HepG2 (cell line): ENCODE results near the gene ZFP82. TPM values are rescaled to one million over a fixed set of nuclear protein-coding genes. Genes with fewer than 3 reads are reported as not detected.
A peak's percentile ranks its signal among the peaks of the same experiment; 100 is the strongest.

Source experiments
- AKAP8 ChIP-seq: sonication (generic); formaldehyde crosslinking; IDR thresholded peaks from 2 replicates; pipeline ENCODE4 v1.5.1; 2020; ENCODE audit warnings: mild to moderate bottlenecking, missing genetic modification reagents
- FIP1L1 ChIP-seq: fragments of 200-400 bp; formaldehyde crosslinking; IDR thresholded peaks from 2 replicates; pipeline ENCODE4 v1.6.1; 2018; ENCODE audit warnings: low read depth, mild to moderate bottlenecking, low read length, moderate library complexity, borderline replicate concordance; ENCODE audit not compliant: insufficient read depth
- KDM1A ChIP-seq: IDR thresholded peaks from 2 replicates; pipeline ENCODE4 v1.6.1; 2016; ENCODE audit warnings: missing compliant biosample characterization
- KLF16 ChIP-seq, 2 experiments: sonication (generic) in 1 of 2; formaldehyde crosslinking in 1 of 2; IDR thresholded peaks; 2 replicates each; pipeline versions ENCODE4 v1.6.1 to v1.8.0; 2016 to 2023; ENCODE audit warnings: missing genetic modification reagents in 2 of 2, missing compliant biosample characterization in 1 of 2
- MXI1 ChIP-seq: IDR thresholded peaks from 3 replicates; pipeline ENCODE4 v1.6.1; 2012; ENCODE audit warnings: low read depth, low read length, inconsistent platforms, borderline replicate concordance
- SOX6 ChIP-seq, 2 experiments: fragments of 450-650 bp in 1 of 2; sonication (generic) in 1 of 2; formaldehyde crosslinking in 1 of 2; IDR thresholded peaks; 2 replicates each; pipeline versions ENCODE4 v1.4.0 to v1.6.1; 2017 to 2020; ENCODE audit warnings: antibody characterized with exemption in 1 of 2, mild to moderate bottlenecking in 1 of 2, missing genetic modification reagents in 1 of 2
- TBX3 ChIP-seq: fragments of 450-650 bp; IDR thresholded peaks from 2 replicates; pipeline ENCODE4 v1.6.1; 2017; ENCODE audit warnings: antibody characterized with exemption, mild to moderate bottlenecking, inconsistent platforms, borderline replicate concordance
- ZFP41 ChIP-seq: sonication (generic); formaldehyde crosslinking; IDR thresholded peaks from 2 replicates; pipeline ENCODE4 v1.4.0; 2020; ENCODE audit warnings: mild to moderate bottlenecking, missing genetic modification reagents, borderline replicate concordance
- ZFP82 ChIP-seq: sonication (generic); formaldehyde crosslinking; IDR thresholded peaks from 2 replicates; pipeline ENCODE4 v1.5.1; 2020; ENCODE audit warnings: mild to moderate bottlenecking, missing genetic modification reagents, borderline replicate concordance
- ZNF749 ChIP-seq: sonication (generic); formaldehyde crosslinking; IDR thresholded peaks from 2 replicates; pipeline ENCODE4 v1.8.0; 2022; ENCODE audit warnings: mild to moderate bottlenecking, missing genetic modification reagents, moderate library complexity, borderline replicate concordance
- polyA plus RNA-seq, 8 experiments: library from polyadenylated mRNA; depleted of rRNA in 3 of 8; stranded (reverse) in 7 of 8; unstranded in 1 of 8; fragments of >200 nt; fragmentation: Illumina TruSeq in 4 of 8; extraction: Trizol in 4 of 8; gene quantifications; 2 replicates each; pipeline versions ENCODE4 v1.2.1 to v1.2.3, GENCODE V29; 2011 to 2016; ENCODE audit warnings: low read depth in 4 of 8, missing spikeins in 1 of 8, mixed read lengths in 1 of 8; ENCODE audit not compliant: insufficient read depth in 1 of 8
- total RNA-seq, 5 experiments: library from RNA; depleted of rRNA; stranded (reverse); fragments of >200 nt; fragmentation: Illumina TruSeq; extraction: Trizol; gene quantifications; 2 replicates each; pipeline ENCODE4 v1.2.3, GENCODE V29; 2016; ENCODE audit warnings: low read depth in 1 of 5
- TF ChIP-seq, protein P1 (sequence below), 2 experiments: sonication (generic) in 1 of 2; formaldehyde crosslinking in 1 of 2; IDR thresholded peaks; 2 replicates each; pipeline versions ENCODE4 v1.6.1 to v1.9.0; 2014 to 2022; ENCODE audit warnings: antibody characterized with exemption in 1 of 2, borderline replicate concordance in 1 of 2, inconsistent platforms in 1 of 2, low read depth in 1 of 2, missing genetic modification reagents in 1 of 2
- TF ChIP-seq, protein P2 (sequence below): sonication (generic); formaldehyde crosslinking; IDR thresholded peaks from 2 replicates; pipeline ENCODE4 v1.5.0; 2020; ENCODE audit warnings: mild to moderate bottlenecking, missing genetic modification reagents, borderline replicate concordance

Gene ZFP82
- total and polyA plus RNA-seq, 2 of the 13 experiments (the other 11 are each of a cell fraction or from before 2014, with no cell fraction given) = 1.7 to 4.3 TPM

DNA sequence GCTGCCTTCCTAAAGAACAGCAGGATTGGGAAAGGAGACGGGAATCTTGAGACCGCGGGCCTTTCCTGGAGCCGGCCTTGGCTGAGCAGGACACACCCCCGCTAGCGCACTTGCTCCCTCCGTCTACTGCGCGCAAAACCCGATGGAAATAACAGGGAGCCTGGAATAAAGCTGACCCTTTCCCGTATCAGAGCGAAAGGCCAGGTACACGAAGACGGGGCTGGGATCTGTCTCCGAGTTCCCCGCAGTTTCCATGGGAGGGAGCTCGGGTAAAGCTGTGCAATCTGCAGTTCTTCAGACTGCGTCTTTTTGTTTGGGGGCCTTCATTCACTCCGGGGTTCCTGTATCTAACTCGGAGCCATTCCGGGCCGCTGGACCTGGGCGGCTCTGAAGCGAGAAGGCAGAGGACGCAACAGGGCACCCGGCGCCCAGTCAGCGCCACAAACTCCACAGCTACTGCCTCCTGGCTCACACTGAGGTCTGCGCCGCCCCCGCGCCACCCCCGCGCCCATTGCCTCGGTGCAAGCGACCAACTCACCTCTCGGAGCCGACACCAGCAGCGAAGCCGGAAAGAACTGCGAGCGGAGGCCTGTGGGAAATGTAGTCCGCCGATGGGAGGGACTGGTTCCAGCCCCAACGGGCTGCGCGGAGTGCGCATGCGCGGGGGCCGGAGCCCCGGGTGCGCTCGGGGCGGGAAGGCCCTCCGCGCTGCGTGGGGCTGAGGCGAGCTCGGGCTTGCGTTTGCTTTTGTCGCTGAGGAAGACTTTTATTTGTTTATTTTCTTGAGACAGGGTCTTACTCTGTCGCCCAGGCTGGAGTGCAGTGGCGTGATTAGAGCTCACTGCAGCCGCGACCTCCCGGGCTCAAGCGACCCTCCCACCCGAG is 39.6 kb downstream of the ZFP82 start, which contains the start of gene ZFP14 (continued):
- TF ChIP-seq, protein P1, sequence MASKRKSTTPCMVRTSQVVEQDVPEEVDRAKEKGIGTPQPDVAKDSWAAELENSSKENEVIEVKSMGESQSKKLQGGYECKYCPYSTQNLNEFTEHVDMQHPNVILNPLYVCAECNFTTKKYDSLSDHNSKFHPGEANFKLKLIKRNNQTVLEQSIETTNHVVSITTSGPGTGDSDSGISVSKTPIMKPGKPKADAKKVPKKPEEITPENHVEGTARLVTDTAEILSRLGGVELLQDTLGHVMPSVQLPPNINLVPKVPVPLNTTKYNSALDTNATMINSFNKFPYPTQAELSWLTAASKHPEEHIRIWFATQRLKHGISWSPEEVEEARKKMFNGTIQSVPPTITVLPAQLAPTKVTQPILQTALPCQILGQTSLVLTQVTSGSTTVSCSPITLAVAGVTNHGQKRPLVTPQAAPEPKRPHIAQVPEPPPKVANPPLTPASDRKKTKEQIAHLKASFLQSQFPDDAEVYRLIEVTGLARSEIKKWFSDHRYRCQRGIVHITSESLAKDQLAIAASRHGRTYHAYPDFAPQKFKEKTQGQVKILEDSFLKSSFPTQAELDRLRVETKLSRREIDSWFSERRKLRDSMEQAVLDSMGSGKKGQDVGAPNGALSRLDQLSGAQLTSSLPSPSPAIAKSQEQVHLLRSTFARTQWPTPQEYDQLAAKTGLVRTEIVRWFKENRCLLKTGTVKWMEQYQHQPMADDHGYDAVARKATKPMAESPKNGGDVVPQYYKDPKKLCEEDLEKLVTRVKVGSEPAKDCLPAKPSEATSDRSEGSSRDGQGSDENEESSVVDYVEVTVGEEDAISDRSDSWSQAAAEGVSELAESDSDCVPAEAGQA (IDR thresholded peaks at IDR 0.05; ENCODE audit: low read depth) = no peak
- TF ChIP-seq, protein P1 (CRISPR knock-in tag; IDR thresholded peaks at IDR 0.05; ENCODE audit: borderline replicate concordance) = no peak
- TF ChIP-seq KDM1A (CRISPR knock-in tag) (no peak), MXI1 (no peak; the same call in 2 of the 3 replicates), AKAP8 (no peak), KLF16 (CRISPR knock-in tag; IDR thresholded peaks at IDR 0.05) (peak in 1 of 2 experiments; percentile 51; a peak in 1 of 4 replicates), FIP1L1 (0 out of 2 replicates have a peak, but pooled peaks have one; percentile 11), ZFP41 (CRISPR knock-in tag) (0 out of 2 replicates have a peak, but pooled peaks have one; percentile 60), ZFP82 (no peak), SOX6 (IDR thresholded peaks at IDR 0.05) (no peak), SOX6 (CRISPR knock-in tag; IDR thresholded peaks at IDR 0.05) (peak; percentile 73), ZNF749 (CRISPR knock-in tag) (no peak), TBX3 (no peak)
- TF ChIP-seq, protein P2, sequence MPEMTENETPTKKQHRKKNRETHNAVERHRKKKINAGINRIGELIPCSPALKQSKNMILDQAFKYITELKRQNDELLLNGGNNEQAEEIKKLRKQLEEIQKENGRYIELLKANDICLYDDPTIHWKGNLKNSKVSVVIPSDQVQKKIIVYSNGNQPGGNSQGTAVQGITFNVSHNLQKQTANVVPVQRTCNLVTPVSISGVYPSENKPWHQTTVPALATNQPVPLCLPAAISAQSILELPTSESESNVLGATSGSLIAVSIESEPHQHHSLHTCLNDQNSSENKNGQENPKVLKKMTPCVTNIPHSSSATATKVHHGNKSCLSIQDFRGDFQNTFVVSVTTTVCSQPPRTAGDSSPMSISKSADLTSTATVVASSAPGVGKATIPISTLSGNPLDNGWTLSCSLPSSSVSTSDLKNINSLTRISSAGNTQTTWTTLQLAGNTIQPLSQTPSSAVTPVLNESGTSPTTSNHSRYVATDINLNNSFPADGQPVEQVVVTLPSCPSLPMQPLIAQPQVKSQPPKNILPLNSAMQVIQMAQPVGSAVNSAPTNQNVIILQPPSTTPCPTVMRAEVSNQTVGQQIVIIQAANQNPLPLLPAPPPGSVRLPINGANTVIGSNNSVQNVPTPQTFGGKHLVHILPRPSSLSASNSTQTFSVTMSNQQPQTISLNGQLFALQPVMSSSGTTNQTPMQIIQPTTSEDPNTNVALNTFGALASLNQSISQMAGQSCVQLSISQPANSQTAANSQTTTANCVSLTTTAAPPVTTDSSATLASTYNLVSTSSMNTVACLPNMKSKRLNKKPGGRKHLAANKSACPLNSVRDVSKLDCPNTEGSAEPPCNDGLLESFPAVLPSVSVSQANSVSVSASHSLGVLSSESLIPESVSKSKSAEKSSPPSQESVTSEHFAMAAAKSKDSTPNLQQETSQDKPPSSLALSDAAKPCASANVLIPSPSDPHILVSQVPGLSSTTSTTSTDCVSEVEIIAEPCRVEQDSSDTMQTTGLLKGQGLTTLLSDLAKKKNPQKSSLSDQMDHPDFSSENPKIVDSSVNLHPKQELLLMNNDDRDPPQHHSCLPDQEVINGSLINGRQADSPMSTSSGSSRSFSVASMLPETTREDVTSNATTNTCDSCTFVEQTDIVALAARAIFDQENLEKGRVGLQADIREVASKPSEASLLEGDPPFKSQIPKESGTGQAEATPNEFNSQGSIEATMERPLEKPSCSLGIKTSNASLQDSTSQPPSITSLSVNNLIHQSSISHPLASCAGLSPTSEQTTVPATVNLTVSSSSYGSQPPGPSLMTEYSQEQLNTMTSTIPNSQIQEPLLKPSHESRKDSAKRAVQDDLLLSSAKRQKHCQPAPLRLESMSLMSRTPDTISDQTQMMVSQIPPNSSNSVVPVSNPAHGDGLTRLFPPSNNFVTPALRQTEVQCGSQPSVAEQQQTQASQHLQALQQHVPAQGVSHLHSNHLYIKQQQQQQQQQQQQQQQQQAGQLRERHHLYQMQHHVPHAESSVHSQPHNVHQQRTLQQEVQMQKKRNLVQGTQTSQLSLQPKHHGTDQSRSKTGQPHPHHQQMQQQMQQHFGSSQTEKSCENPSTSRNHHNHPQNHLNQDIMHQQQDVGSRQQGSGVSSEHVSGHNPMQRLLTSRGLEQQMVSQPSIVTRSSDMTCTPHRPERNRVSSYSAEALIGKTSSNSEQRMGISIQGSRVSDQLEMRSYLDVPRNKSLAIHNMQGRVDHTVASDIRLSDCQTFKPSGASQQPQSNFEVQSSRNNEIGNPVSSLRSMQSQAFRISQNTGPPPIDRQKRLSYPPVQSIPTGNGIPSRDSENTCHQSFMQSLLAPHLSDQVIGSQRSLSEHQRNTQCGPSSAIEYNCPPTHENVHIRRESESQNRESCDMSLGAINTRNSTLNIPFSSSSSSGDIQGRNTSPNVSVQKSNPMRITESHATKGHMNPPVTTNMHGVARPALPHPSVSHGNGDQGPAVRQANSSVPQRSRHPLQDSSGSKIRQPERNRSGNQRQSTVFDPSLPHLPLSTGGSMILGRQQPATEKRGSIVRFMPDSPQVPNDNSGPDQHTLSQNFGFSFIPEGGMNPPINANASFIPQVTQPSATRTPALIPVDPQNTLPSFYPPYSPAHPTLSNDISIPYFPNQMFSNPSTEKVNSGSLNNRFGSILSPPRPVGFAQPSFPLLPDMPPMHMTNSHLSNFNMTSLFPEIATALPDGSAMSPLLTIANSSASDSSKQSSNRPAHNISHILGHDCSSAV (CRISPR knock-in tag) = no peak
